Measurements from ENCODE around the gene PACS1.

DNA sequence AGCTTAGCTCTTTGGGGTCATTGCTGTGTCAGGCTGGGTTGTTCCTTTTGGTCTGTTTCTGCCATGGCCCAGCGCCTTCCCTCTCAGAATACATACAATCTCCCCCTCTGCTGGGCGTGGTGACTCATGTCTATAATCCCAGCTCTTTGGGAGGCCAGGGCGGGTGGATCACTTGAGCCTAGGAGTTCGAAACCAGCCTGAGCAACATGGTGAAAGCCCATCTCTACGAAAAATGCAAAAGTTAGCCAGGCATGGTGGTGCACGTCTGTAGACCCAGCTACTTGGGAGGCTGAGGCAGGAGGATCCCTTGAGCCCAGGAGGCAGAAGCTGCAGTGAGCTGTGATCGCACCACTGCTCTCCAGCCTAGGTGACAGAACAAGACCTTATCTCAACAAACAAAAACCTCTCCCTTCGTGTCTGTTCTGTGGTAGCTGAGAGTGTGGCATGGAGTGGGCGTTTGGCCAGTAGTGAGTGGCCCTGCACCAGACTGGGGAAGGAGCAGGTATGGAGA, 151.7 kb downstream of the PACS1 start:
- TF ChIP-seq, protein P1, sequence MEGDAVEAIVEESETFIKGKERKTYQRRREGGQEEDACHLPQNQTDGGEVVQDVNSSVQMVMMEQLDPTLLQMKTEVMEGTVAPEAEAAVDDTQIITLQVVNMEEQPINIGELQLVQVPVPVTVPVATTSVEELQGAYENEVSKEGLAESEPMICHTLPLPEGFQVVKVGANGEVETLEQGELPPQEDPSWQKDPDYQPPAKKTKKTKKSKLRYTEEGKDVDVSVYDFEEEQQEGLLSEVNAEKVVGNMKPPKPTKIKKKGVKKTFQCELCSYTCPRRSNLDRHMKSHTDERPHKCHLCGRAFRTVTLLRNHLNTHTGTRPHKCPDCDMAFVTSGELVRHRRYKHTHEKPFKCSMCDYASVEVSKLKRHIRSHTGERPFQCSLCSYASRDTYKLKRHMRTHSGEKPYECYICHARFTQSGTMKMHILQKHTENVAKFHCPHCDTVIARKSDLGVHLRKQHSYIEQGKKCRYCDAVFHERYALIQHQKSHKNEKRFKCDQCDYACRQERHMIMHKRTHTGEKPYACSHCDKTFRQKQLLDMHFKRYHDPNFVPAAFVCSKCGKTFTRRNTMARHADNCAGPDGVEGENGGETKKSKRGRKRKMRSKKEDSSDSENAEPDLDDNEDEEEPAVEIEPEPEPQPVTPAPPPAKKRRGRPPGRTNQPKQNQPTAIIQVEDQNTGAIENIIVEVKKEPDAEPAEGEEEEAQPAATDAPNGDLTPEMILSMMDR (IDR thresholded peaks at IDR 0.05), result no peak
- TF ChIP-seq POLR2AphosphoS5 (IDR thresholded peaks at IDR 0.05), result no peak
